Placental pericyte (primary cell): Measurements from ENCODE around the gene MPG. TPM values are rescaled to one million over a fixed set of nuclear protein-coding genes. Genes with fewer than 3 reads are reported as not detected.

Experiments
- small RNA-seq: library from RNA; depleted of rRNA; stranded (forward); fragments of <200 nt; gene quantifications from one replicate; pipeline ENCODE3, GENCODE V24; 2012; ENCODE audit warnings: low replicate concordance
- total RNA-seq: library from RNA; depleted of rRNA; stranded (reverse); fragments of >200 nt; gene quantifications from 2 replicates; pipeline ENCODE4 v1.2.3, GENCODE V29; 2012

Gene MPG
- 147 and 251 TPM in 2 replicates for total RNA-seq

GRCh38 chr16:77807-78443 lies at the start of gene MPG:
Gene MPG (plus strand): TSS chr16:78225. CDS start chr16:78310, 85 bp downstream.

GRCh38 chr16:53346-54236 lies 24.4 kb upstream of the MPG start, which contains the start of the genes POLR3K and SNRNP25:
Gene POLR3K (minus strand): TSS chr16:53608. CDS start chr16:53586, 22 bp downstream.
Gene SNRNP25 (plus strand): TSS chr16:53828. CDS start chr16:54017, 189 bp downstream.

DNA sequence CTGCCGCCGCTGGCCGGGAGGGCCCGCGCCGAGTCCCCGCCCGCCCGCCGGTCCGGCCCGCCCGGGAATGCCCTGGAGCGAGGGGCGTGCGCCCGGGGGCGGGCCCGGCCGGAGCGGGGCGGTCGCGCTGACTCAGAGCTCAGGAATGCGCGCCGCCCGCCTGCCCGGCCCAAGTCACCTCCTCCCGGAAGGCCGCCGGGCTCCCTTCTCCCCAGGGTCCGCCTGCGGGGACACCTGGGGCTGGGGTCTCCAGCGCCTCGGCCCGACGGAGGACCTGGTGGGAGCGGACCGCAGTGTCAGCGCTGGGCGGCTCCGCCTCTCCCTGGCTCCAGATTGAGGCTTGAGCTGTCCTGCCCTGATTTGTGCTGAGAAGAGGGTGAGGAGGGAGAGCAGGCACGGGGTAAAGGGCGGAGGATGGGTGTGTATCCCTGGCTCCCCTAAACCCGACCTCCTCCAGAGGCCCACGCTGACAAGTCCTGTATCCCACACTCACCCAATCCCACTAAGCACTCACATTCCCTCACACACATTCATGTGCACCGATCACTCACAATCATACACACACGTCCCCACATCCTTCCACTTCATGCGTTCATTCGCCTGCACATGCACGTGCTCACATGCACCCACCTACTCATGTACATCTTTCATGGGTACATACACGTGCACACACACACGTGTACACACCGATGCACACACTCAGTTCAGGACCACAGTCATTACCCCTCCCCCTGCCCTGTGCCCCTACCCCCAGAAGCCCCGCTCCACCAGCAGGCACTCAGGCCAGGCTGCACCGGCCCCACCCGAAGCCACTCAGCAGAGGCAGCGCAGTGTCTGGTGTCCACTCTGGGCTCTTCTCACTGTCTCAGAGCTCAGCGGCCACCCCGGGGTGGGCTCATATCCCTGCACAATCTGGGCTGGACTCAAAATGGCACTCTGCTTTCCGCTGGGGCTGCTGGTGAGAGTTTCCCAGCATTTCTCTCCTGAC lies 5.2 kb upstream of the MPG start, which contains the start of gene RHBDF1:
Gene RHBDF1, minus strand, starts transcription at position 71 of the 988 bp plus-strand sequence. CDS start 7,616 bp downstream, outside the sequence.

Small RNA genes lying within 50 kb of the gene (small RNA-seq; reads per million reads assigned to genes)
- gene Z69720.2 = not detected

Other genes with a start within 250 kb of the MPG start
- 1.5 and 3.1 TPM in 2 replicates for gene POLR3K, start 24.6 kb upstream of the MPG start, total RNA-seq
- 10.7 and 17.3 TPM in 2 replicates for gene SNRNP25, start 24.4 kb upstream of the MPG start, total RNA-seq
- gene RHBDF1, start 5.6 kb upstream of the MPG start, total RNA-seq = 71.1 and 96.6 TPM in 2 replicates
- gene NPRL3, start 60.4 kb downstream of the MPG start, total RNA-seq = 12.9 and 14.2 TPM in 2 replicates
- not detected in 2 replicates for gene HBZ, start 74.4 kb downstream of the MPG start, total RNA-seq
- not detected in 2 replicates for gene HBM, start 87.8 kb downstream of the MPG start, total RNA-seq
- not detected in 2 replicates for gene HBA2, start 94.7 kb downstream of the MPG start, total RNA-seq
- gene HBA1, start 98.5 kb downstream of the MPG start, total RNA-seq = not detected in 2 replicates
- gene HBQ1, start 102.2 kb downstream of the MPG start, total RNA-seq = not detected in 2 replicates
- gene LUC7L, start 151.2 kb downstream of the MPG start, total RNA-seq = 31.5 and 59.0 TPM in 2 replicates
- 58.8 and 81.4 TPM in 2 replicates for gene FAM234A, start 156.6 kb downstream of the MPG start, total RNA-seq
- 1.0 and 2.4 TPM in 2 replicates for gene RGS11, start 197.7 kb downstream of the MPG start, total RNA-seq
- 0.44 TPM in 1 of 2 replicates, not detected in the other for gene ARHGDIG, start 202.4 kb downstream of the MPG start, total RNA-seq
- 0.57 and 2.8 TPM in 2 replicates for gene PDIA2, start 204.9 kb downstream of the MPG start, total RNA-seq